Limb (tissue), 2 donors: ENCODE measurements around the gene ARSB.
A peak's percentile ranks its signal among the peaks of the same experiment; 100 is the strongest.

Source experiments
- DNase-seq, 2 donors: peaks; one replicate each; pipeline ENCODE4 v3.0.0-alpha.2; 2016; ENCODE audit errors: extremely low spot score in 2 of 2

The ARSB gene

DNA sequence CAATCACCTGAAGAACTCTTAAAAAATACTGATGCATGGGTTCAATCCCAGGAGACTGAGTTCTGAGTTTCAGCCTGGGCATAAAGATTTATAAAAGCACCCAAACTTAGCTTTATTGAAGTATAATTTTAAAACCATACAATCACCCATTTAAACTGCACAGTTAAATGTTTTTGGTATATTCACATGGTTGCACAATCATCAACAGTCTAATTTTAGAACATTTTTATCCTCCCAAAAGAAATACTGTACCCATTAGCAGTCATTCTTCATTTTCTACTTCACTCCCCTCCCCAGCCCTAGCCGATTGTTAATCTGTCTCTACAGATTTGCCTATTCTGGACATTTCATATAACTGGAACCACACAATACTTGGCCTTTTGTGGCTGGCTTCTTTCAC, 141.7 kb downstream of the ARSB start:
- DNase-seq: no peak

DNA sequence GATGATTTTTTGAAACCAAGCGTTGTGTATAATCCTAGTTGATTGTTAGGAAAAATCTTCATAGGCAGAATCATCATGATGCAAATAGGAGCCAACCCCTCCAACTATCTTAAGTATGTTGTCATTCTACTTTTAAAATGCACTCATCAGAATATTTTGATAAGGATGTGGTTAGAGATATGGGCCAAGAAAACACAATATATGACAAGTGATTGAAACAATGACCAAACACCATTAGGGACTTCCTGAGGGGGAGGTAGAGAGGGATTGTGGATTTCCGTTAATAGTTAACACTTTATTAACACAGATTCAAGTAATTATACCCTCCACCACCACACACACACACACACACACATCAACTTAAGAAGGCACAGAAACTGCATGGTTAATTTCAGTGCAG, 143.3 kb downstream of the ARSB start:
- no peak for DNase-seq

DNA sequence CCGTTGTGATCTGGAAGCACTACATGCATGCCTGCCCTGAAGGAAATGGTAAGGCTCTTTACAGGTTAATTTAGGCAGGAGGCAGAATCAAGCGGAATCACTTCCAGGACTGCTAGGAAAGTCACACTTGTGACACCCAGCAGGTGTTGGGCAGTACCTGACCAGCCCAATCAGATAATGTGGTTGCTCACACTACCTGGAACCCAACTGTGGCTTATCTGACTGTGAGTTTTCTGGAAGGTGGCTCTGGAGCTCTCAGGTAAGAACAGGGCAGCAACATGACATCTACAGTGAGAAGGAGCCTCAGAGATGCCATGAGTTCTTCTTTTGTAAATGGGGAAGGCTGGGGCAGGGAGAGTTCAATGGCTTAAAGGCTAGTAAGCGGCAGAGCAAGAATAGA, 146.4 kb downstream of the ARSB start:
- DNase-seq: no peak

DNA sequence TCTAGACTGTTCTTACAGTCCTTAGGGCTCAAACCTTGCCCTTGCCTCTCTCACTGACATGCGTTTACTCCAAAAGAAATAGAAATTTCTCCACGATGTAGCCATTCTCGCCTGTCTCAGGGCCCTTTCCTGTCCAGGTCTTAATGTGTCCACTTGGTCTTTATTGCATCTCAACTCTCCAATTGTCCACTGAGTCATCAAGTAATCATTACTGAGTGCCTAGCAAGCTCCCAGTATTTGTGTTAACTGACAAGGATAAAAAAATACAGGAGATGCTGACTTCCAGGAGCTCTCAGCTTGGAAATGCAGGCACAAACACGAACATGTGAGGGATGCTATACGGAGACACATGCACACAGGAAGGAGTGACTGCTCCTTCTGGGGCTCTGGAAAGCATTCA, 147.3 kb downstream of the ARSB start:
- no peak for DNase-seq

GRCh38 chr5:78835176-78835575, 149.9 kb downstream of the ARSB start:
- DNase-seq: no peak

GRCh38 chr5:78833284-78833683, 151.8 kb downstream of the ARSB start:
- no peak for DNase-seq

DNA sequence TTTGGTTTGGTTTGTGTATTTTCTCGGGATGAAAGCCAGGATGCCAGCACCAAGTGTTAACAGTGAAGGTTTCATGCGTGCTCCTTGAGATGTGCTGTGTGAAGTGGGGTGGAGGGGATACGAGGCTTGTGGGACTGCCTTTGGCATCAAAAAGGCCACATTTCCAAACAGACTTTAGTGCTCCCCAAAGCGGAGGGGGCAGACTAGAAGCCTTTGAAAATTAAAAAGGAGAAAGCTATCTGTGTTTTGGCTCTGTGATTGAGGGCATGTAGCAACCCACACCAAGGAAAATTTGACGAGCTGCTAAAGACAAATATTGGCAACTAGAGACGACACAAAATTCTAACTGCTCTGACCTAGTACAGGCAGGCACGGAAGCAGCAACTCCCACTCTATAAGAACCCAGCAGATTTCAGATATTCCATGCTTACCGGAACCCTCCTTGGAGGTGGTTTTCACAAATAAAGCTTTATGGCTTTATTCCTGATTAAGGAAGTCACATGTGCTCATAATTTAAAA, 154.5 kb downstream of the ARSB start:
- peak in 1 of 2 donors; percentile 22 for DNase-seq

DNA sequence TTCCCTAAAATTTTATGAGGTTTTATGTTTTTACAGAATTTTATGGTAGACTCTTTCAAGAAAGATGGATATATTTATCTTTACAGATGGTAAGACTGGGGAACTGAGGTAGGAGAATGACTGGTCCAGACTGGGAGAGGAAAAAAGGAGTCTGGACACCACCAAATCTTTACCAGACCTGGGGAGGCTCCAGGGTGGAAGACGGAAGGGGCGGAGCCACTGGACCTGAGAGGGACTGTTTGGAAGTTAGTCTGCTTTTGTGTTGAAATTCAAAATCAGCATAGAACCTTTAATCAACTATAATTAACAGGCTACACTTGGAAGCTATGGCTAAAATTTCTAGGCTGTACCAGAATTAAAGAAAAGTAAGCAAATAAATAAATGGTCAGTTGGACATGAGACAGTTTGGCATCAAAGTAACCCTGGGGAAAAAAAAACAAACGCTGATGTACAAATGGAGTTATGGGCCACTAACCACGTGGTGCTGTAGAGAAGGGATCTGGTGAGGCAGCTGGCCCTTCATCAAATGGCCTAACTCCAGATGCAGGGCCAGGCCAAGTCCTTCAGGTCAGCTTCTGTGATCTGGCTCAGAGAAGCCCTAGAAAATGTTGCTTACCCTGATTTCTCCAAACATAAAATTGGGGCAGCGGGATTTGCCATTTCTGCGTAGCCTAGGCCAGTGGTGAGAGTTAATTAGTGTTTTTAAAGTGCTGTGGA, 155.1 kb downstream of the ARSB start:
- peak in 1 of 2 donors; percentile 40 for DNase-seq

DNA sequence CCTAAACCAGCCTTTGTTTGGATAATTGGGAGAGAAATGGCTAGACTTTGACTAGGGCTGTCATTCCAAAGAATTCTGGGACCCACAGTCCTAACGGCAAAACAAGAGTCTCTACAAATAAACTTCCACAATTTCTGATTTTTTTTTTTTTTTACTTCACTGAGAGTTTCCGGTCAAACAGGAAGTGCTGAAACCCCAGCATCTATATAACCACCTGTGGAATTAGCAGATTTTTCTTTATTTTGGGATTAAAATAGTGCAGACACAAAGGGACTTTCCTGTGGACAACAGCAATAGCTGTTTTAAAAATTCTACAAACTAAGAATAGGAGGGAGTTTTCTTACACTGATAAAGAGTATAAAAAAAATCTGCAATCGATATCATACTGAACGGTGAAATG, 157.4 kb downstream of the ARSB start:
- no peak for DNase-seq

GRCh38 chr5:78824831-78825281, 160.3 kb downstream of the ARSB start:
- DNase-seq: peak in 1 of 2 donors; percentile 72

- no peak for DNase-seq
Measured at GRCh38 chr5:78823196-78823595, 161.9 kb downstream of the ARSB start.

- no peak for DNase-seq
Measured at GRCh38 chr5:78821536-78822021, 163.5 kb downstream of the ARSB start.

DNA sequence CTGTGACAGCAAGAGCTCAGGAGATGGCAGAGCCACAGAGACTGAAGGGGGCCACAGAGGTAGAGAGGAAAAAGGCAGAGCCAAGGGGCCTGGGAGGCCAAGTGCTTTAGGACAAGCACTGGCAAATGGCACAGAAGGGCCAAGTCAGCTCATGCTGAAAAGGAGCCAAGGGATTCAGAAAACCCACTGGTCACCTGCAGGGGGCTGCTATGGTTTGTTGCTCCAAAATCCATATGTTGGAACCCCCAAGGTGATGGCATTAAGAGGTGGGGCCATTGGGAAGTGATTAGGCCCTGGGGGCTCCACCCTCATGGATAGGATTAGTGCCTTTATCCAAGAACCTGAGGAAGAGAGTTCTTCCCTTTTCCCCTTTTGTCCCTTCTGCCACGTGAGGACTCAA, 165.4 kb downstream of the ARSB start:
- DNase-seq: no peak

DNA sequence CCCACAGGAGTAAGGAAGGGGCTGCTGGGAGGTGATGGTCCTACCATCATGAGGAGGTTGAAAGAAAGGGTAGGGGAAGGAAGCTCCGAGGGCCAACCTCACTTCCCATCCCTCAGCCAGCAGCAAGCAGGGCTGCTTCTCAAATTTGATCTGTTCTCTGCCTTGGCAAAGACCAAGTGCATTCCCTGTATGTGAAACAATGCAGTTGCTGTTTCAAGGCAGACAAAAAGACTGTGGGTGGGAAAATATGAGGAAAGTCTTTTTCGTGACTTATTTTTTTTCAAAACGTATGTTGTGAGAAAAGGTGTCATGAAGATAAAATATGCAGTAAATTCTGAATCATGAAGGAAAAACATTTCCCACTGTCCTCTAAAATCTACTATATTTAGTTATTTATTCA, 165.9 kb downstream of the ARSB start:
- DNase-seq: no peak

DNA sequence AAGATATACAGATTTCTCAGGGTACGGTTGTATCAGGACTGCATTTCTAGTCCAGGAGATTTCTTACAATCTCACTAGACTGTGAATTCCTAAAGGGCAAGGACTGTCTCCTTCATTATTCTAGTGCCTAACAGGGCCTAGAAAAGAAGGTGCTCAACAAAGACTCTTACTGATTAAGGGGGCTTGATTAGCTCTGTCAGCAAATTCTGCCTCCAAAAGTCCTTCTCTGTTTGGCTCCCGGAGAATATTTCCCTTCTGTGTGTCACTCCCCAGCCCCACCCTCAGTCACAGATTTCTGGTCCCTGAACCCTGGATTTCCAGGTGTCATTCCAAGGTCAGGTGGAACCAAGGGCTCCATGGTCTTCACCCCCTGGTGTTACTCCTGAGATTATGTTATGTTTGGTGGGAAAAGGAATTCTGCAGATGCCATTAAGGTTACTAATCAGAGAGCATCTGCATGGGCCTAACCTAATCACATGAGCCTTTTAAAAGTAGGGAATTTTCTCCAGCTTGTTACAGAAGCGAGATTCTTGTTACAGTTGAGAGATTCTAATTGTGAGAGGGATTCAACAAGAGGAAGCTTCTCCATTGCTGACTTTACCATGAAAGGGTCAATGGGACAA, 168.9 kb downstream of the ARSB start:
- DNase-seq: no peak

GRCh38 chr5:78813906-78814530, 171.1 kb downstream of the ARSB start:
- no peak for DNase-seq

DNA sequence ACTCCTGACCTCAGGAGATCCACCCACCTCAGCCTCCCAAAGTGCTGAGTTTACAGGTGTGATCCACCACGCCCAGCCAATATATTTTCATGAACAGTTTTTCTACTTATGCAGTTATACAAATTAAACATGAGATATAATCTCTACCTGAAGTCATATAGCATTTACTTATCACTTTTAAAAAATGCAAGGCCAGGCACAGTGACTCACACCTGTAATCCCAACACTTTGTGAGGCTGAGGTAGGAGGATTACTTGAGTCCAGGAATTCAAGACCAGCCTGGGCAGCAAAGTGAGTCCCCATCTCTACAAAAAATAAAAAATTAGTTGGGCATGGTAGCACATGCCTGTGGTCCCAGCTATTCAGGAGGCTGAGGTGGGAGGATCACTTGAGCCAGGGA, 171.8 kb downstream of the ARSB start:
- no peak for DNase-seq

- DNase-seq: no peak
Measured at GRCh38 chr5:78811866-78812265, 173.2 kb downstream of the ARSB start.

- DNase-seq: peak in 1 of 2 donors; percentile 79
Measured at GRCh38 chr5:78811121-78811817, 173.8 kb downstream of the ARSB start.

GRCh38 chr5:78810098-78810920, 174.8 kb downstream of the ARSB start:
- DNase-seq: no peak

DNA sequence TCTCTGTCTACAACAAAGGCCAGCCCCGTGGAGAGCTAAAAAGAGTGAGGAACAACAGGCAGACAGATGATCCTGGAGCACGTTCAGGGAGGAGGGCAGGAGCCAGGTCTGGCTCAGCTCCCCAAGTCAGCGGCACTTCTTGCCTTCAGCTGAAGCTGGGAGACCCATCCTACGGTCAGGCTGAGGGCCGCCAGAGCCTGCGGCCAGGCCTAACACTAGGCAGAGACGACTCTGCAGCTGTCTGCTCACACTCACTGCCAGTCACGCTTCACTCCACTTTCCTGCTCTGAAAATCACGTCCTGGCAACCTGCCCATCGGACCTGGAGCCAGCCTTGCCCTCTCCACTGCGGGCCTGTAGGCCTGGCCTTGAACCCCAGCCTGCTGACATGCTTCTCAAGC, 175.7 kb downstream of the ARSB start:
- DNase-seq: peak in 1 of 2 donors; percentile 44
